ENCODE measurements around the gene MMP12.

DNA sequence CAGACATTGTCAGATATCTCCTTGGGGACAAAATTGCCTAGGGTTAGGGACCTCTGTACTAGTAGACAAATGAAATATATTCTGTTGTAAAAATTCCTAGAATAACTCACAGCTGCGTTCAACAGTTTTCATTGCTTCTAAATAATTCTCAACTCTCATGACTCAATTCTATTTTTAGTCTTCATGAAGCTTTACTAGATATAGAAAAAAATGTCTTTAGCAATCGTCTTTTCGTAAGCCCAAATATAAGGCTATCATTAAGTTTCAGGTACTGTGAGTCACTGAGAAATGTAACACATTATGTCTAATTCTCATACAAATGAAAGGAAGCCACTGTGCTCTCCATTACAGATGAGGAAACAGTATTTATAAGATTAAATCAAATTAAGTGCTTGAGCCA lies 6.4 kb downstream of the MMP12 start:
- TF ChIP-seq POLR2A (IDR thresholded peaks at IDR 0.05), result no peak
- TF ChIP-seq, protein P1, sequence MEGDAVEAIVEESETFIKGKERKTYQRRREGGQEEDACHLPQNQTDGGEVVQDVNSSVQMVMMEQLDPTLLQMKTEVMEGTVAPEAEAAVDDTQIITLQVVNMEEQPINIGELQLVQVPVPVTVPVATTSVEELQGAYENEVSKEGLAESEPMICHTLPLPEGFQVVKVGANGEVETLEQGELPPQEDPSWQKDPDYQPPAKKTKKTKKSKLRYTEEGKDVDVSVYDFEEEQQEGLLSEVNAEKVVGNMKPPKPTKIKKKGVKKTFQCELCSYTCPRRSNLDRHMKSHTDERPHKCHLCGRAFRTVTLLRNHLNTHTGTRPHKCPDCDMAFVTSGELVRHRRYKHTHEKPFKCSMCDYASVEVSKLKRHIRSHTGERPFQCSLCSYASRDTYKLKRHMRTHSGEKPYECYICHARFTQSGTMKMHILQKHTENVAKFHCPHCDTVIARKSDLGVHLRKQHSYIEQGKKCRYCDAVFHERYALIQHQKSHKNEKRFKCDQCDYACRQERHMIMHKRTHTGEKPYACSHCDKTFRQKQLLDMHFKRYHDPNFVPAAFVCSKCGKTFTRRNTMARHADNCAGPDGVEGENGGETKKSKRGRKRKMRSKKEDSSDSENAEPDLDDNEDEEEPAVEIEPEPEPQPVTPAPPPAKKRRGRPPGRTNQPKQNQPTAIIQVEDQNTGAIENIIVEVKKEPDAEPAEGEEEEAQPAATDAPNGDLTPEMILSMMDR (IDR thresholded peaks at IDR 0.05), result no peak
- no peak for TF ChIP-seq EP300 (IDR thresholded peaks at IDR 0.05)
